DND-41 (cell line): ENCODE results near the gene MFF.

Experiments used
- EZH2 ChIP-seq: IDR thresholded peaks from 3 replicates; pipeline ENCODE4 v1.6.1; 2012; ENCODE audit warnings: borderline replicate concordance, low read depth, mild to moderate bottlenecking, moderate library complexity, low read length, inconsistent platforms; ENCODE audit not compliant: severe bottlenecking
- TF ChIP-seq, protein P1 (sequence below): IDR thresholded peaks from 2 replicates; pipeline ENCODE4 v1.5.1; 2012; ENCODE audit warnings: borderline replicate concordance, low read length, moderate library complexity, mild to moderate bottlenecking; ENCODE audit not compliant: poor library complexity, severe bottlenecking; ENCODE audit errors: extremely low read depth

GRCh38 chr2:227389231-227389630 lies 64.2 kb downstream of the MFF start:
- TF ChIP-seq, protein P1, sequence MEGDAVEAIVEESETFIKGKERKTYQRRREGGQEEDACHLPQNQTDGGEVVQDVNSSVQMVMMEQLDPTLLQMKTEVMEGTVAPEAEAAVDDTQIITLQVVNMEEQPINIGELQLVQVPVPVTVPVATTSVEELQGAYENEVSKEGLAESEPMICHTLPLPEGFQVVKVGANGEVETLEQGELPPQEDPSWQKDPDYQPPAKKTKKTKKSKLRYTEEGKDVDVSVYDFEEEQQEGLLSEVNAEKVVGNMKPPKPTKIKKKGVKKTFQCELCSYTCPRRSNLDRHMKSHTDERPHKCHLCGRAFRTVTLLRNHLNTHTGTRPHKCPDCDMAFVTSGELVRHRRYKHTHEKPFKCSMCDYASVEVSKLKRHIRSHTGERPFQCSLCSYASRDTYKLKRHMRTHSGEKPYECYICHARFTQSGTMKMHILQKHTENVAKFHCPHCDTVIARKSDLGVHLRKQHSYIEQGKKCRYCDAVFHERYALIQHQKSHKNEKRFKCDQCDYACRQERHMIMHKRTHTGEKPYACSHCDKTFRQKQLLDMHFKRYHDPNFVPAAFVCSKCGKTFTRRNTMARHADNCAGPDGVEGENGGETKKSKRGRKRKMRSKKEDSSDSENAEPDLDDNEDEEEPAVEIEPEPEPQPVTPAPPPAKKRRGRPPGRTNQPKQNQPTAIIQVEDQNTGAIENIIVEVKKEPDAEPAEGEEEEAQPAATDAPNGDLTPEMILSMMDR = no peak
- TF ChIP-seq EZH2 = no peak
